ENCODE results near the gene PRKCH. TPM values are rescaled to one million over a fixed set of nuclear protein-coding genes. Genes with fewer than 3 reads are reported as not detected.

PRKCH gene
- polyA plus RNA-seq, 2 of the 4 experiments (the other 2 are of a cell fraction): 10.0 to 10.2 TPM

DNA sequence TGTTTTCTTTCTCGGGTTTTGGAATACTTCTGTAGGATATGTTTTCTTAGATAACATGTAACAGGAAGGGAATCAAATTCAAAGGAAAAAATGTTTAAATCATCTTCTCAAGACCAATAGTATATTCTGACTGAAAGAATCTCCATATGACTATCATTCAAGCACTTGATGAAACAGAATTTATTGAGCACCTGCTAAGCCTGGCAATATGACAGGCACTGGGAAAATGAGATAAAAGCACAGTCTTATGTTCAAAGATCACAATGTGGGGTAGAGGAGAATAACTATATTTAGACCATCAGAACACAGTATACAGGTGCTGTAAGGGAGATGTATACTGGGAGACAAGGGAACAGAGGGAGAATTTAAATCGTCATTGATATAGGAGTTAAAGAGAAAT is 21.2 kb upstream of the PRKCH start (continued):
- no peak for TF ChIP-seq CHD4 (IDR thresholded peaks at IDR 0.05; ENCODE audit: borderline replicate concordance)
- TF ChIP-seq JUNB (IDR thresholded peaks at IDR 0.05): no peak

DNA sequence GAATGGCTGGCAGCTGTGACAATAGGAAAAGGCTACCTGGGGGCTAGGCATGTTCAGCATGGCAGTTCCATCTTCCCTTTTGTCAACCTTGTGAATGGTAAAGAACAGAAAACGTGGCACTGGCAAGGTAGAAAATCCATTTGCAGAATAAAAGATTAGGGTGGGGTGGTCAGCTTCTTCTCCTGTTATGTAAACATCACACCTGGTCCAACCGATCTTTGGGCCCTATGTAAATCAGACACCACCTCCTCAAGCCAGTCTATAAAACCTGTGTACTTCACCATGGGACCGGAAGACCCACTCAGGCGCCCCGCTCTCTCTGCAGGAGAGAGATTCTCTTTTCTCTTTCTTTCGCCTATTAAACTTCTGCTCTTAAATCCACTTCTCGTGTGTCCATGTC is 20.6 kb upstream of the PRKCH start:
- no peak for FAIRE-seq
- H3K9me3 ChIP-seq: 0 out of 3 replicates have a peak, but pooled peaks cover 5% of the 10 kb centered on the region
- ChIA-PET POLR2A (no interaction called here), CTCF (interaction anchor here (1.0 to 1.6 kb wide), 3 partner anchors 17 to 537 kb away, joined by 3 to 5 read pairs (median 3); no protein-coding TSS in a partner anchor)
- ATAC-seq: no peak
- H3K27ac ChIP-seq: no peak overlapping the region
- DNase-seq (ENCODE audit: low read depth in 1 of 2, low spot score in 1 of 2): no peak
- WGBS (ENCODE audit: missing lambda C conversion rate): 70% methylated on average over 7 of the region's 7 CpGs
- no peak overlapping the region for H3K4me2 ChIP-seq
- no peak overlapping the region for H3K4me3 ChIP-seq
- TF ChIP-seq MAZ (IDR thresholded peaks at IDR 0.05; ENCODE audit: borderline replicate concordance, low read depth, low read length) (no peak), TP53 (CRISPR knock-in tag; IDR thresholded peaks at IDR 0.05) (no peak), NFE2L2 (conservative IDR thresholded peaks at IDR 0.05; ENCODE audit: low read length) (no peak), CHD4 (IDR thresholded peaks at IDR 0.05; ENCODE audit: borderline replicate concordance) (no peak), RARB (CRISPR knock-in tag; IDR thresholded peaks at IDR 0.05) (no peak), PHF8 (IDR thresholded peaks at IDR 0.05; ENCODE audit: borderline replicate concordance, low read depth) (no peak), CBX2 (IDR thresholded peaks at IDR 0.05; ENCODE audit: borderline replicate concordance, low read depth) (no peak), RCOR1 (IDR thresholded peaks at IDR 0.05; ENCODE audit: low read depth, low read length) (no peak), CHD2 (IDR thresholded peaks at IDR 0.05; ENCODE audit: low read length, partially characterized antibody) (no peak), FOSB (CRISPR knock-in tag; IDR thresholded peaks at IDR 0.05) (no peak), HDAC2 (IDR thresholded peaks at IDR 0.05) (no peak), JUN (IDR thresholded peaks at IDR 0.05) (no peak), RAD21 (conservative IDR thresholded peaks at IDR 0.05 in 1 of 2, IDR thresholded peaks at IDR 0.05 in 1 of 2) (no peak)
- TF ChIP-seq, protein P1, sequence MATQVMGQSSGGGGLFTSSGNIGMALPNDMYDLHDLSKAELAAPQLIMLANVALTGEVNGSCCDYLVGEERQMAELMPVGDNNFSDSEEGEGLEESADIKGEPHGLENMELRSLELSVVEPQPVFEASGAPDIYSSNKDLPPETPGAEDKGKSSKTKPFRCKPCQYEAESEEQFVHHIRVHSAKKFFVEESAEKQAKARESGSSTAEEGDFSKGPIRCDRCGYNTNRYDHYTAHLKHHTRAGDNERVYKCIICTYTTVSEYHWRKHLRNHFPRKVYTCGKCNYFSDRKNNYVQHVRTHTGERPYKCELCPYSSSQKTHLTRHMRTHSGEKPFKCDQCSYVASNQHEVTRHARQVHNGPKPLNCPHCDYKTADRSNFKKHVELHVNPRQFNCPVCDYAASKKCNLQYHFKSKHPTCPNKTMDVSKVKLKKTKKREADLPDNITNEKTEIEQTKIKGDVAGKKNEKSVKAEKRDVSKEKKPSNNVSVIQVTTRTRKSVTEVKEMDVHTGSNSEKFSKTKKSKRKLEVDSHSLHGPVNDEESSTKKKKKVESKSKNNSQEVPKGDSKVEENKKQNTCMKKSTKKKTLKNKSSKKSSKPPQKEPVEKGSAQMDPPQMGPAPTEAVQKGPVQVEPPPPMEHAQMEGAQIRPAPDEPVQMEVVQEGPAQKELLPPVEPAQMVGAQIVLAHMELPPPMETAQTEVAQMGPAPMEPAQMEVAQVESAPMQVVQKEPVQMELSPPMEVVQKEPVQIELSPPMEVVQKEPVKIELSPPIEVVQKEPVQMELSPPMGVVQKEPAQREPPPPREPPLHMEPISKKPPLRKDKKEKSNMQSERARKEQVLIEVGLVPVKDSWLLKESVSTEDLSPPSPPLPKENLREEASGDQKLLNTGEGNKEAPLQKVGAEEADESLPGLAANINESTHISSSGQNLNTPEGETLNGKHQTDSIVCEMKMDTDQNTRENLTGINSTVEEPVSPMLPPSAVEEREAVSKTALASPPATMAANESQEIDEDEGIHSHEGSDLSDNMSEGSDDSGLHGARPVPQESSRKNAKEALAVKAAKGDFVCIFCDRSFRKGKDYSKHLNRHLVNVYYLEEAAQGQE (IDR thresholded peaks at IDR 0.05): no peak
- TF ChIP-seq, protein P2, sequence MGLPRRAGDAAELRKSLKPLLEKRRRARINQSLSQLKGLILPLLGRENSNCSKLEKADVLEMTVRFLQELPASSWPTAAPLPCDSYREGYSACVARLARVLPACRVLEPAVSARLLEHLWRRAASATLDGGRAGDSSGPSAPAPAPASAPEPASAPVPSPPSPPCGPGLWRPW (IDR thresholded peaks at IDR 0.05): no peak
- TF ChIP-seq, protein P3, sequence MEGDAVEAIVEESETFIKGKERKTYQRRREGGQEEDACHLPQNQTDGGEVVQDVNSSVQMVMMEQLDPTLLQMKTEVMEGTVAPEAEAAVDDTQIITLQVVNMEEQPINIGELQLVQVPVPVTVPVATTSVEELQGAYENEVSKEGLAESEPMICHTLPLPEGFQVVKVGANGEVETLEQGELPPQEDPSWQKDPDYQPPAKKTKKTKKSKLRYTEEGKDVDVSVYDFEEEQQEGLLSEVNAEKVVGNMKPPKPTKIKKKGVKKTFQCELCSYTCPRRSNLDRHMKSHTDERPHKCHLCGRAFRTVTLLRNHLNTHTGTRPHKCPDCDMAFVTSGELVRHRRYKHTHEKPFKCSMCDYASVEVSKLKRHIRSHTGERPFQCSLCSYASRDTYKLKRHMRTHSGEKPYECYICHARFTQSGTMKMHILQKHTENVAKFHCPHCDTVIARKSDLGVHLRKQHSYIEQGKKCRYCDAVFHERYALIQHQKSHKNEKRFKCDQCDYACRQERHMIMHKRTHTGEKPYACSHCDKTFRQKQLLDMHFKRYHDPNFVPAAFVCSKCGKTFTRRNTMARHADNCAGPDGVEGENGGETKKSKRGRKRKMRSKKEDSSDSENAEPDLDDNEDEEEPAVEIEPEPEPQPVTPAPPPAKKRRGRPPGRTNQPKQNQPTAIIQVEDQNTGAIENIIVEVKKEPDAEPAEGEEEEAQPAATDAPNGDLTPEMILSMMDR (IDR thresholded peaks at IDR 0.05): no peak
- TF ChIP-seq, protein P4, sequence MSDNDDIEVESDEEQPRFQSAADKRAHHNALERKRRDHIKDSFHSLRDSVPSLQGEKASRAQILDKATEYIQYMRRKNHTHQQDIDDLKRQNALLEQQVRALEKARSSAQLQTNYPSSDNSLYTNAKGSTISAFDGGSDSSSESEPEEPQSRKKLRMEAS (IDR thresholded peaks at IDR 0.05): no peak
- peaks cover 11% of the 10 kb centered on the region; the same call in 2 of the 3 replicates for H3K4me1 ChIP-seq

DNA sequence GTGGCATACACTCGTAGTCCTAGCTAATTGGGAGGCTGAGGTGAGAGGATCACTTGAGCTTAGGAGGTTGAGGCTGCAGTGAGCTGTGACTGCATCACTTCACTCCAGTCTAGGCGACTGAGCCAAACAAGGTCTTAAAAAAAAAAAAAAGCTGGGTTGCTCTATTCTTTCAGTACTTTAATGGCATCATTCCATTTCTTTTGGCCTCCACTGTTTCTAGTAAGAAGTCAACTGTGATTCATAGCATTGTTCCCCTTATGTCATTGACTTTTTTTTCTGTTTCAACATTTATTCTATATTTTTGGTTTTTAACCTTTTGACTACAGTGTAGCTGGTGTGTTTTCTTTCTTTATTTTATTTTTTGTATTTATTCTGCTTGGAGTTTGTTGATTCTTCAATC is 16.7 kb upstream of the PRKCH start:
- CTCF ChIA-PET: interaction anchor here (1.2 kb wide), 1 partner anchor 8 kb away, joined by 3 read pairs; no protein-coding TSS in a partner anchor
- POLR2A ChIA-PET: no interaction called here
- Histone ChIP-seq H3K4me3 (no peak overlapping the region), H3K4me1 (no peaks in the 10 kb centered on the region), H3K9me3 (0 out of 3 replicates have a peak, but pooled peaks cover 7% of the 10 kb centered on the region), H3K27ac (no peak overlapping the region), H3K4me2 (no peak overlapping the region)
- DNase-seq (ENCODE audit: low read depth in 1 of 2, low spot score in 1 of 2): no peak
- ATAC-seq: no peak
- 44% methylated on average over 2 of the region's 2 CpGs for WGBS (ENCODE audit: missing lambda C conversion rate)
- FAIRE-seq: no peak
- TF ChIP-seq CBX8 (IDR thresholded peaks at IDR 0.05) (no peak), BHLHE40 (IDR thresholded peaks at IDR 0.05; ENCODE audit: low read depth, low read length) (no peak), HOXB13 (CRISPR knock-in tag; IDR thresholded peaks at IDR 0.05; ENCODE audit: low read depth) (no peak), FOSL2 (IDR thresholded peaks at IDR 0.05) (no peak), FOSL2 (CRISPR knock-in tag; IDR thresholded peaks at IDR 0.05) (no peak), ZNF302 (CRISPR knock-in tag; IDR thresholded peaks at IDR 0.05) (no peak), ZSCAN20 (CRISPR knock-in tag; IDR thresholded peaks at IDR 0.05) (no peak), RARB (CRISPR knock-in tag; IDR thresholded peaks at IDR 0.05) (no peak), HOXB5 (CRISPR knock-in tag; IDR thresholded peaks at IDR 0.05) (no peak)
- TF ChIP-seq, protein P5, sequence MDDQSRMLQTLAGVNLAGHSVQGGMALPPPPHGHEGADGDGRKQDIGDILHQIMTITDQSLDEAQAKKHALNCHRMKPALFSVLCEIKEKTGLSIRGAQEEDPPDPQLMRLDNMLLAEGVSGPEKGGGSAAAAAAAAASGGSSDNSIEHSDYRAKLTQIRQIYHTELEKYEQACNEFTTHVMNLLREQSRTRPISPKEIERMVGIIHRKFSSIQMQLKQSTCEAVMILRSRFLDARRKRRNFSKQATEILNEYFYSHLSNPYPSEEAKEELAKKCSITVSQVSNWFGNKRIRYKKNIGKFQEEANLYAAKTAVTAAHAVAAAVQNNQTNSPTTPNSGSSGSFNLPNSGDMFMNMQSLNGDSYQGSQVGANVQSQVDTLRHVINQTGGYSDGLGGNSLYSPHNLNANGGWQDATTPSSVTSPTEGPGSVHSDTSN (IDR thresholded peaks at IDR 0.05): no peak
- TF ChIP-seq, protein P6, sequence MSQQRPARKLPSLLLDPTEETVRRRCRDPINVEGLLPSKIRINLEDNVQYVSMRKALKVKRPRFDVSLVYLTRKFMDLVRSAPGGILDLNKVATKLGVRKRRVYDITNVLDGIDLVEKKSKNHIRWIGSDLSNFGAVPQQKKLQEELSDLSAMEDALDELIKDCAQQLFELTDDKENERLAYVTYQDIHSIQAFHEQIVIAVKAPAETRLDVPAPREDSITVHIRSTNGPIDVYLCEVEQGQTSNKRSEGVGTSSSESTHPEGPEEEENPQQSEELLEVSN (IDR thresholded peaks at IDR 0.05; ENCODE audit: borderline replicate concordance, low read depth): no peak

All from A549 (cell line).